ENCODE measurements around the gene IL1RAPL1.
"Not testable (repeated sequence)": the region's sequence is repeated elsewhere in the genome, so short reads cannot be mapped to it uniquely, and the experiment has no call there.

Gene IL1RAPL1

DNA sequence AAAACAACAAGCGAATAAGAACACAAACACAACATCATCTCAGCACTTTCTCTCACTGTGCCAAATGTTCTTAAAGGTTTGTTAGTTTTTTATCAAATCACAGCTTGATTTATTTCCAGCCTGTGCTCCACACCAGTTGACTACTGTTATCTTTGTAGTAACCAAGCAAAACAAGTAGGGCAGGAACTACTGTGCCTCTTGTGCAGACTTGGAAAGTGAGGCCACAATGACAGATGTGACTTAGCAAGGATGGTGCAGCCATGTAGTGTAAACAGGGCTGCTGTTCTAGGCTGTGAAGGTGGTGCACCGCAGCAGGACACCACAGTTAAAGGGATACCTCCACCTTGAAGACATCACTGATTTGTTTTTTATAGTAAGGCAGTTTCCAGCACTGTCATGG lies 170.0 kb downstream of the IL1RAPL1 start:
- H3K9me3 ChIP-seq (ENCODE audit: control insufficient read depth, insufficient read depth, low read length), result no peaks in the 10 kb centered on the region
- no peaks in the 10 kb centered on the region for H3K27me3 ChIP-seq (ENCODE audit: control insufficient read depth, insufficient read depth, low read length)
- H3K4me3 ChIP-seq (ENCODE audit: low read depth, low read length), result no peak overlapping the region
- H3K36me3 ChIP-seq (ENCODE audit: control insufficient read depth, insufficient read depth, low read length), result no peaks in the 10 kb centered on the region
- H3K9ac ChIP-seq (ENCODE audit: low read depth, low read length), result no peak overlapping the region
- no peak overlapping the region for H3K27ac ChIP-seq (ENCODE audit: low read depth, low read length)
- H3K4me1 ChIP-seq (ENCODE audit: control insufficient read depth, insufficient read depth, low read length), result no peaks in the 10 kb centered on the region

DNA sequence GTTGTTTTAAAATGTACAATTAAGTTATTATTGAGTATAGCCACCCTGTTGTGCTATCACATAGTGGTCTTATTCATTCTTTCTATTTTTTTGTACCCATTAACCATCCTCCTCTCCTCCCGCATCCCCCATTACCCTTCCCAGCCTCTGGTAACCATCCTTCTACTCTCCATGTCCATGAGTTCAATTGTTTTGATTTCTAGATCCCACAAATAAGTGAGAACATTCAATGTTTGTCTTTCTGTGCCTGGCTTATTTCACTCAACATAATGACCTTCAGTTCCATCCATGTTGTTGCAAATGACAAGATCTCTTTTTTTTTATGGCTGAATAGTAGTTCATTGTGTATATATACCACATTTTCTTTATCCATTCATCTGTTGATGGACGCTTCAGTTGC lies 179.3 kb downstream of the IL1RAPL1 start:
- H3K9me3 ChIP-seq (ENCODE audit: control insufficient read depth, insufficient read depth, low read length); H3K27ac ChIP-seq (ENCODE audit: low read depth, low read length); H3K9ac ChIP-seq (ENCODE audit: low read depth, low read length); H3K36me3 ChIP-seq (ENCODE audit: control insufficient read depth, insufficient read depth, low read length); H3K27me3 ChIP-seq (ENCODE audit: control insufficient read depth, insufficient read depth, low read length); H3K4me3 ChIP-seq (ENCODE audit: low read depth, low read length); H3K4me1 ChIP-seq (ENCODE audit: control insufficient read depth, insufficient read depth, low read length): not testable (repeated sequence)

DNA sequence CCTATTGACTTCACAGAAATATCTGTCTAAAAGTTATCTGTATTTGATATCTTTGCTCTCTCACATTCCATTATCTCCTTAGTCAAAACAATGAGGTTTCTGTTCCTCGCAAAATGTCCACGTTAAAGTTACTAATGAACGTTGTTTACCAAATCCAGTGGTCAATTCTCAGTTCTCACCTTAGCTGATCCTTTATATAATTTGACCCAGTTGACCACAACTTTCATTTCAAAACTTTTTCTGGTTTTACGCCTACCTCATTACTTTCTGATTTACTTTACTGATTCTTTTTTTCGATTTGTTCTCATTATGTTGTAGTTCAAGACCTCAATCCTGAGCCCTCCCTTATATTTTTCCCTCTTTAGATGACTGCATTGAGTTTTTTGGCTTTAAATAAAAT lies 186.6 kb downstream of the IL1RAPL1 start:
- no peak overlapping the region for H3K27ac ChIP-seq (ENCODE audit: low read depth, low read length)
- no peak overlapping the region for H3K4me3 ChIP-seq (ENCODE audit: low read depth, low read length)
- H3K27me3 ChIP-seq (ENCODE audit: control insufficient read depth, insufficient read depth, low read length), result no peaks in the 10 kb centered on the region

DNA sequence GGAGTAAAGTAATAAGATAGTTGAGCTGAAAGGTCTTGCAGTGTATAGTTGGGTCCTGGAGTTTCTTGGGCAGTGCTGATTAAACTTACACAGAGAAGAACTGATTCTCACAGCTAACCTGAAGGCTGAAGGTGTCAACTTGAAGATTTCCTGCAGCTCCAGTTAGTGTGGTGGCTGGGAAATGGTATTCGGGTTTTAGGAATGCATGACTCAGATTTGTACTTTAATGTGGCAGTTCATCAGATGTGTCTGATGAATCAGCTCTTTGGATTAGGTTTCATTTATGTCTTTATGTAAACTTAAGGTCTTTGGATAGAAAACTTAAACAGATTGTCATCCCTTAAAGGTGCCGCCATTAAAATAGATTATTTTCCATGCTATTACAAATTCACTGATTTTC lies 200.0 kb downstream of the IL1RAPL1 start:
- H3K36me3 ChIP-seq (ENCODE audit: control insufficient read depth, insufficient read depth, low read length), result no peaks in the 10 kb centered on the region
- H3K27ac ChIP-seq (ENCODE audit: low read depth, low read length), result no peak overlapping the region
- H3K9ac ChIP-seq (ENCODE audit: low read depth, low read length), result no peak overlapping the region

More for the DNA sequence above, 186.6 kb downstream of the IL1RAPL1 start:
- Histone ChIP-seq H3K36me3 (ENCODE audit: control insufficient read depth, insufficient read depth, low read length) (no peaks in the 10 kb centered on the region), H3K9ac (ENCODE audit: low read depth, low read length) (no peak overlapping the region), H3K4me1 (ENCODE audit: control insufficient read depth, insufficient read depth, low read length) (no peaks in the 10 kb centered on the region), H3K9me3 (ENCODE audit: control insufficient read depth, insufficient read depth, low read length) (no peaks in the 10 kb centered on the region)

DNA sequence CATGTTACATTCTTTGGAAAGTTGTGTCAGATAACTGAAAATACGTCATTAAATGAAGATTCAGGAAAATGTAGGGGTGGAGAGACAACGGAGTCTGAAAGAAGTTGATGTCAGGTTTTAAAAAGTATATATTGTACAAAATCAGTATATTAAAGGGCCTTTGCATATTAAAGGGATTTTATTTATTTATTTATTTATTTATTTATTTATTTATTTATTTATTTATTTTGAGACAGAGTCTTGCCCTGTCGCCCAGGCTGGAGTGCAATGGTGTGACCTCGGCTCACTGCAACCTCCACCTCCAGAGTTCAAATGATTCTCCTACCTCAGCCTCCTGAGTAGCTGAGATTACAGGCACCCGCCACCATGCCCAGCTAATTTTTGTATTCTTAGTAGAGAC lies 213.4 kb downstream of the IL1RAPL1 start:
- H3K36me3 ChIP-seq (ENCODE audit: control insufficient read depth, insufficient read depth, low read length); H3K9ac ChIP-seq (ENCODE audit: low read depth, low read length); H3K27me3 ChIP-seq (ENCODE audit: control insufficient read depth, insufficient read depth, low read length); H3K9me3 ChIP-seq (ENCODE audit: control insufficient read depth, insufficient read depth, low read length); H3K27ac ChIP-seq (ENCODE audit: low read depth, low read length); H3K4me1 ChIP-seq (ENCODE audit: control insufficient read depth, insufficient read depth, low read length); H3K4me3 ChIP-seq (ENCODE audit: low read depth, low read length): not testable (repeated sequence)

More for the DNA sequence above, 200.0 kb downstream of the IL1RAPL1 start:
- Histone ChIP-seq H3K27me3 (ENCODE audit: control insufficient read depth, insufficient read depth, low read length) (no peaks in the 10 kb centered on the region), H3K4me3 (ENCODE audit: low read depth, low read length) (no peak overlapping the region), H3K4me1 (ENCODE audit: control insufficient read depth, insufficient read depth, low read length) (no peaks in the 10 kb centered on the region), H3K9me3 (ENCODE audit: control insufficient read depth, insufficient read depth, low read length) (no peaks in the 10 kb centered on the region)

DNA sequence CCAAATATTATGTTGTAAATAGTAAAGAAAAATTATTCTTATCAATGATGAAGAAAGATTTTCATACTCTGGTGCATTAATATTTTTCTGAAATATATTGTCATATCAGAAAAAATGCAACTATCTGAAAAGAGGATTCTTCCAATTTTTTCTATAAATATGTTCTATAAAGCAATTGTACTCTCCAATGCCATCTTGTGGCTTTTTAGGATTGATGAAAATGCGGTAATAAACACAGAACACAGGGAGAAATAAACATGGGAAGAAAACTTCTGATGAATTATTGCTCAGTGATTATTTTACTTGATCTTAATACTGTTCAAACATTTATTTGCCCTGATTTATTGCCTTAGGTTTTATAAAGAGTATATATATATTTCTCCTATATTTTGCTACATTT lies 215.4 kb downstream of the IL1RAPL1 start:
- no peaks in the 10 kb centered on the region for H3K4me1 ChIP-seq (ENCODE audit: control insufficient read depth, insufficient read depth, low read length)
- peaks cover 4% of the 10 kb centered on the region; the same call in 1 of the 2 replicates for H3K9me3 ChIP-seq (ENCODE audit: control insufficient read depth, insufficient read depth, low read length)
- H3K27ac ChIP-seq (ENCODE audit: low read depth, low read length), result no peak overlapping the region
- H3K9ac ChIP-seq (ENCODE audit: low read depth, low read length), result no peak overlapping the region
- H3K4me3 ChIP-seq (ENCODE audit: low read depth, low read length), result no peak overlapping the region
- no peaks in the 10 kb centered on the region for H3K36me3 ChIP-seq (ENCODE audit: control insufficient read depth, insufficient read depth, low read length)
- H3K27me3 ChIP-seq (ENCODE audit: control insufficient read depth, insufficient read depth, low read length), result no peaks in the 10 kb centered on the region

DNA sequence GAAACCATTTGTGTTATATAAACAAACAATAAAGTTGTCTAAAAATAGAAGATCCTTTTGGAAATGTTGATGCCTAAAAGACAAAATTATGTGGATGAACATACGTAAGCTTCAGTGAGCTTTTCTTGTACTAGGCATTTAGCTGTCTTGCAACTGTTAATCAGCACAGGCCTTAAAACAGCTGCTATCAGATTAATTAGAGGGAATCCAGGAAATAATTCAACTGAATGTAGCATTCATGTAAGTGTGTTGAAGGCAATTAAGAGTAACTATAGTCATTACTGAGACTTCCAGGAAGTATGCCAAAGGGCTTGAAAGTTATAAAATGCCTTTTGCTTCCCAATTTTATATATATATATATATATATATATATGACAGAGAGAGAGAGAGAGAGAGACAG lies 248.7 kb downstream of the IL1RAPL1 start:
- Histone ChIP-seq H3K27ac (ENCODE audit: low read depth, low read length) (no peak overlapping the region), H3K9me3 (ENCODE audit: control insufficient read depth, insufficient read depth, low read length) (no peaks in the 10 kb centered on the region), H3K9ac (ENCODE audit: low read depth, low read length) (no peak overlapping the region), H3K36me3 (ENCODE audit: control insufficient read depth, insufficient read depth, low read length) (no peaks in the 10 kb centered on the region), H3K27me3 (ENCODE audit: control insufficient read depth, insufficient read depth, low read length) (no peaks in the 10 kb centered on the region), H3K4me1 (ENCODE audit: control insufficient read depth, insufficient read depth, low read length) (no peaks in the 10 kb centered on the region), H3K4me3 (ENCODE audit: low read depth, low read length) (no peak overlapping the region)

DNA sequence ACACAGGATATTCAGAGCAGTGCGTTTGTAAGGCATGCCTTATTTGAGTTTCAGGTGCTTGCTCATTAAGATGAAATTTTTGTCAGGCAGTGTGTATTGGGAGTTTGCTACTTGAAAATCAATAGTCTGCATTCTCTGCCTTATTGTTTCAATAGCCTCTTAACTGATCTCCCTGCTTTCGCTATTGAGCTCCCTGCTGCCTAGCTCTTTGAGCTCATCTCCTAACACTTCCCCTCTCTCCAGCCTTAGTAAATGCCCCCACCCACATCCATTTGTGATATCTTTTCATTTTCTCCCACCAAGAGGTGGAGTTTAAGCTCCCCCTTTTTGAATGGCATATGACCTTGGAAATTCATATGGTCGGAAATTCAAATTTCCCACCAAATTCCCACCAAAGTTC lies 256.6 kb downstream of the IL1RAPL1 start:
- H3K9me3 ChIP-seq (ENCODE audit: control insufficient read depth, insufficient read depth, low read length), result no peaks in the 10 kb centered on the region
- no peaks in the 10 kb centered on the region for H3K27me3 ChIP-seq (ENCODE audit: control insufficient read depth, insufficient read depth, low read length)
- H3K36me3 ChIP-seq (ENCODE audit: control insufficient read depth, insufficient read depth, low read length), result no peaks in the 10 kb centered on the region
- H3K27ac ChIP-seq (ENCODE audit: low read depth, low read length), result peak overlapping the region; percentile 69
- peaks cover 42% of the 10 kb centered on the region for H3K4me1 ChIP-seq (ENCODE audit: control insufficient read depth, insufficient read depth, low read length)
- 0 out of 2 replicates have a peak overlapping the region, but pooled peaks have one; percentile 35 for H3K9ac ChIP-seq (ENCODE audit: low read depth, low read length)
- peak overlapping the region; percentile 21; the same call in 1 of the 2 replicates for H3K4me3 ChIP-seq (ENCODE audit: low read depth, low read length)

DNA sequence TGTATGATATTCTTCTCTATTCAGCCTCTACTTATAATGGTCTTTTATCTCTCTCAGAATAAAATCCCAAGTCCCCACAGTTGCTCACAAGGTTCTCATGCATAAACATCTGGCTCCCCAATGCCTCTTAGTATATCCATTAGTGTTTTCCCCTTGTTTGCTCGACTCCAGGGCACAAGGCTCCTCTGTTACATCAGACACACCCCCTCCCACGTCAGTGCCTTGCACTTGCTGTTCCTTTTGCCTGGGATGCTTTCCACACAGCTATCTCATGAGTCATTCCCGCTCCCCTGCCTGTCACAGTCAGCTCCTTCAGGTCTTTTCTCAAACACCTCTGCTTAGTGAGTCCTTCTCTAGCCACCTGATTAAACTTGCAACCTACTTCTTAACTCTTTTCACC lies 260.2 kb downstream of the IL1RAPL1 start:
- no peaks in the 10 kb centered on the region for H3K9me3 ChIP-seq (ENCODE audit: control insufficient read depth, insufficient read depth, low read length)
- H3K9ac ChIP-seq (ENCODE audit: low read depth, low read length), result no peak overlapping the region
- H3K27me3 ChIP-seq (ENCODE audit: control insufficient read depth, insufficient read depth, low read length), result no peaks in the 10 kb centered on the region
- no peak overlapping the region for H3K4me3 ChIP-seq (ENCODE audit: low read depth, low read length)
- H3K4me1 ChIP-seq (ENCODE audit: control insufficient read depth, insufficient read depth, low read length), result peaks cover 45% of the 10 kb centered on the region
- no peak overlapping the region for H3K27ac ChIP-seq (ENCODE audit: low read depth, low read length)
- no peaks in the 10 kb centered on the region for H3K36me3 ChIP-seq (ENCODE audit: control insufficient read depth, insufficient read depth, low read length)

DNA sequence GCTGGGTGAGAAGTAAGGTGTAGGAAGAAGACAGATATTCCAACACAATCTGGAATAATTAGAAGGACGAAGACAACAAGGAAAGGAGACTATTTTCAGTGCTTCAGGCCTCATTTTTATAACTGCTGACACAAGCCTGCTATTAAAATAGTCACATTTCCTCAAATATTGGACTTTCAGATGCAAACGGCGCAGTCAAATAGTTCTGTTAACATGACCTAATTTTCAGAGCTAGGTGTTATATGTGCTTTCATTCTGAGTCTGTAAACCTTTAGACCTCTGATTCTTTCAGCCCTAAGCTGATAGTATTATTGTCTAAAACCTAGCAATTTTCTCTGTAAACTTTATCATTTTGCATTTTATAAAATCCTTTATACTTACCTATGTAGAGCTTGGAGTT lies 261.5 kb downstream of the IL1RAPL1 start:
- H3K4me1 ChIP-seq (ENCODE audit: control insufficient read depth, insufficient read depth, low read length), result peaks cover 33% of the 10 kb centered on the region

DNA sequence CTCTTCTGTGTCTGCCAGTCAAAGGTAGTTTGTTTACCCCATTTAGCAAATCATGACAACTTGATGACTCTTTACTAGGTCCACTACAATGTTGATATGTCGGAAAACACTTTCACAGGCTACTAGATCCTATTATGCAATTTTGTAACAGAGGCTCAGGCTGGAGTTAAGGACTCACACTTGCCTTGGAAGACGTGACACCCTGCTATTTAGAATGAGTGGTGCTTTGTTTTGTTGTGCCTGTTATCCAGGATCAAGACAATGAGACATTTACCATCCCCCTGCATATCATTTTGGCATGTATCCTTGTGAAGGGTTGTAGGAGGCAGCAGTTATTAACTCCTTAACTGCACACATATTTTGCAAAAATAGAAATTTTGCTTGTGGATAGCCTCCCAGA lies 263.7 kb downstream of the IL1RAPL1 start:
- no peaks in the 10 kb centered on the region for H3K36me3 ChIP-seq (ENCODE audit: control insufficient read depth, insufficient read depth, low read length)
- peaks cover 19% of the 10 kb centered on the region for H3K4me1 ChIP-seq (ENCODE audit: control insufficient read depth, insufficient read depth, low read length)
- H3K27me3 ChIP-seq (ENCODE audit: control insufficient read depth, insufficient read depth, low read length), result no peaks in the 10 kb centered on the region
- no peak overlapping the region for H3K27ac ChIP-seq (ENCODE audit: low read depth, low read length)
- H3K4me3 ChIP-seq (ENCODE audit: low read depth, low read length), result no peak overlapping the region
- no peak overlapping the region for H3K9ac ChIP-seq (ENCODE audit: low read depth, low read length)
- no peaks in the 10 kb centered on the region for H3K9me3 ChIP-seq (ENCODE audit: control insufficient read depth, insufficient read depth, low read length)

More for the DNA sequence above, 261.5 kb downstream of the IL1RAPL1 start:
- no peaks in the 10 kb centered on the region for H3K27me3 ChIP-seq (ENCODE audit: control insufficient read depth, insufficient read depth, low read length)
- H3K4me3 ChIP-seq (ENCODE audit: low read depth, low read length), result no peak overlapping the region
- H3K27ac ChIP-seq (ENCODE audit: low read depth, low read length), result no peak overlapping the region
- no peaks in the 10 kb centered on the region for H3K36me3 ChIP-seq (ENCODE audit: control insufficient read depth, insufficient read depth, low read length)
- H3K9me3 ChIP-seq (ENCODE audit: control insufficient read depth, insufficient read depth, low read length), result no peaks in the 10 kb centered on the region
- no peak overlapping the region for H3K9ac ChIP-seq (ENCODE audit: low read depth, low read length)

DNA sequence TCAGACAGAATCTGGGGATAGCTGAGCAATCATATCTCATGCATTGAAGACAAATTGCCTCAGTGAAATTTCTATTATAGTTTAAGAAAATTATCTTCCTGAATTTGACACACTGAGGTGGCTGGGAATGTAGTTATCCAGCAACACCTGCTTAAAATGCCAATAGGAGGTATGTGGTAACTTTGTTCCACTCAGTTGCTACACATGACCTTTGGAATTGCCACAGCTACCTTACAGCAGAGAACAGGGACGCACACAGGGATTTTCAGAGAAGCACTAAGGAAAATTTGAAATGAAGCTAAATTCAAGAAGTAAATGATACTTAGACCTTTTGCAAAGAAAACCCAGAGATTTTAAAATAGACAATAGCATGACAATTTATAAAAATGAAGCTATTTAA lies 264.6 kb downstream of the IL1RAPL1 start:
- H3K4me1 ChIP-seq (ENCODE audit: control insufficient read depth, insufficient read depth, low read length), result peaks cover 15% of the 10 kb centered on the region
- no peak overlapping the region for H3K27ac ChIP-seq (ENCODE audit: low read depth, low read length)
- H3K36me3 ChIP-seq (ENCODE audit: control insufficient read depth, insufficient read depth, low read length), result no peaks in the 10 kb centered on the region
- no peaks in the 10 kb centered on the region for H3K27me3 ChIP-seq (ENCODE audit: control insufficient read depth, insufficient read depth, low read length)
- no peak overlapping the region for H3K9ac ChIP-seq (ENCODE audit: low read depth, low read length)
- no peak overlapping the region for H3K4me3 ChIP-seq (ENCODE audit: low read depth, low read length)
- H3K9me3 ChIP-seq (ENCODE audit: control insufficient read depth, insufficient read depth, low read length), result no peaks in the 10 kb centered on the region
